ENCODE measurements around the gene MED27. TPM values are rescaled to one million over a fixed set of nuclear protein-coding genes. Genes with fewer than 3 reads are reported as not detected.

The MED27 gene
- total RNA-seq, 2 donors from 2014 or later: 29.8 to 37.0 TPM

DNA sequence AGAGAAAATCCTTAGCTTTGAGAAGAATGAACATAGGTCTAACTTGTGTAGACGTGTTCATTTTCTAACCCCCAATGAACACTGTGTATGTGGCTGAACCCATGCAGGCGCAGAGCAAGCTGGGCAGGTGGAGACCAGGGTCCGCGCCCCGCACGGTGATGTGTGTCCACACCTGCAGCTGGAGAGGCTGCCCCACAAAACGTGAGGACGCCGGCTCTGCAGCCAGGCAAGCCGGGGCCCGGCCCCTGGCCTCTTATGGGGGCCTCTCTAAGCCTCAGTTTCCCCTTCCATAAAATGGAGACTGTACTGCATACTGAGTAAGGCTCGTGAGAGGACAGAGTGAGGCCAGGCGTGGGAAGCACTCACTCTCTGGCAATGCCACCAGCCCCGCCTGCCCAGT is 215.1 kb downstream of the MED27 start:
- no peak for DNase-seq
- no peaks in the 10 kb centered on the region for H3K9me3 ChIP-seq (ENCODE audit: control insufficient read depth, low read length)
- peaks cover 16% of the 10 kb centered on the region for H3K4me1 Mint-ChIP-seq
- H3K4me3 ChIP-seq (ENCODE audit: low read length): no peak overlapping the region
- no peak overlapping the region for H3K27ac ChIP-seq (ENCODE audit: low read depth, low read length)
- H3K9me3 Mint-ChIP-seq: no peaks in the 10 kb centered on the region
- 95 to 97% methylated on average over 10 to 14 of the region's 14 CpGs for WGBS, 2 experiments (ENCODE audit: insufficient coverage in 1 of 2, insufficient read length in 1 of 2)
- H3K36me3 ChIP-seq (ENCODE audit: control insufficient read depth, insufficient read depth, low read length): peaks cover 17% of the 10 kb centered on the region
- peaks cover 28% of the 10 kb centered on the region for H3K36me3 Mint-ChIP-seq (ENCODE audit: low read depth)
- no peak overlapping the region for H3K9ac ChIP-seq (ENCODE audit: extremely low read depth, low read length, poor library complexity, severe bottlenecking)
- TF ChIP-seq, protein P1, sequence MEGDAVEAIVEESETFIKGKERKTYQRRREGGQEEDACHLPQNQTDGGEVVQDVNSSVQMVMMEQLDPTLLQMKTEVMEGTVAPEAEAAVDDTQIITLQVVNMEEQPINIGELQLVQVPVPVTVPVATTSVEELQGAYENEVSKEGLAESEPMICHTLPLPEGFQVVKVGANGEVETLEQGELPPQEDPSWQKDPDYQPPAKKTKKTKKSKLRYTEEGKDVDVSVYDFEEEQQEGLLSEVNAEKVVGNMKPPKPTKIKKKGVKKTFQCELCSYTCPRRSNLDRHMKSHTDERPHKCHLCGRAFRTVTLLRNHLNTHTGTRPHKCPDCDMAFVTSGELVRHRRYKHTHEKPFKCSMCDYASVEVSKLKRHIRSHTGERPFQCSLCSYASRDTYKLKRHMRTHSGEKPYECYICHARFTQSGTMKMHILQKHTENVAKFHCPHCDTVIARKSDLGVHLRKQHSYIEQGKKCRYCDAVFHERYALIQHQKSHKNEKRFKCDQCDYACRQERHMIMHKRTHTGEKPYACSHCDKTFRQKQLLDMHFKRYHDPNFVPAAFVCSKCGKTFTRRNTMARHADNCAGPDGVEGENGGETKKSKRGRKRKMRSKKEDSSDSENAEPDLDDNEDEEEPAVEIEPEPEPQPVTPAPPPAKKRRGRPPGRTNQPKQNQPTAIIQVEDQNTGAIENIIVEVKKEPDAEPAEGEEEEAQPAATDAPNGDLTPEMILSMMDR (conservative IDR thresholded peaks at IDR 0.05): no peak
- H3K27ac Mint-ChIP-seq: no peak overlapping the region
- peaks cover 15% of the 10 kb centered on the region for H3K4me1 ChIP-seq (ENCODE audit: control insufficient read depth, insufficient read depth, low read length)
- H3K27me3 Mint-ChIP-seq (ENCODE audit: insufficient read depth): no peaks in the 10 kb centered on the region
- H3K27me3 ChIP-seq (ENCODE audit: control insufficient read depth, insufficient read depth, low read length, poor library complexity, severe bottlenecking): no peaks in the 10 kb centered on the region
- H3K4me3 Mint-ChIP-seq: no peak overlapping the region

DNA sequence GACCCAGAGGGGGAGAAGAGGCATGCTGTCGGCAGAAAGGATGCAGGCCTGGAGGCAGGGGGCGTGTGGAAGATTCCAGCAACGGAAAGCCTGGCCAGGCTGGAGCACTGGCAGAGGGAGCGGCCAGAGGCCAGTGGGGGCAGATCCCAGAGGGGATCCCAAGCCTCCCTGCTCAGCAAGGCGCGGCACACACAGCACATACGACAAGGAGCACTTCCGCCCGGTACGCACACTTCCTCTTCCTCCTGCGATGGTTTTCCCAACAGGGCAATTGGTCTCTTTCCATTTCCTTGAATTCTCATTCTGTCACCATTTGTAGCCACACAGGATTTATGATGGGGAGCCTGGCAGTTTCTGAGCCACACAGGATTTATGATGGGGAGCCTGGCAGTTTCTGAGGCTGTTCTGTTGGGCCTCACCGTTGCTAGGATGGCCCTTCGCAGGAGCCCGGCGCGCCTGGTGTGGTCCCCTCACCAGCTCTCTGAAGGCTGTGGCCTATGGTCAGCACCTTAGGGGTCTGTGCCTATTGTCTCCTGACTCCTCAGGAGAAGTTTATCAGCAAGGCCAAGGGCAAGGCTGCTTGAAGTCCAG is 216.3 kb downstream of the MED27 start:
- no peak overlapping the region for H3K4me3 ChIP-seq (ENCODE audit: low read length)
- no peak overlapping the region for H3K4me3 Mint-ChIP-seq
- H3K9me3 ChIP-seq (ENCODE audit: control insufficient read depth, low read length): no peaks in the 10 kb centered on the region
- H3K36me3 ChIP-seq (ENCODE audit: control insufficient read depth, insufficient read depth, low read length): peaks cover 19% of the 10 kb centered on the region
- TF ChIP-seq, protein P1 (conservative IDR thresholded peaks at IDR 0.05): no peak
- peaks cover 6% of the 10 kb centered on the region for H3K4me1 ChIP-seq (ENCODE audit: control insufficient read depth, insufficient read depth, low read length)
- peaks cover 7% of the 10 kb centered on the region for H3K4me1 Mint-ChIP-seq
- no peaks in the 10 kb centered on the region for H3K9me3 Mint-ChIP-seq
- H3K9ac ChIP-seq (ENCODE audit: extremely low read depth, low read length, poor library complexity, severe bottlenecking): no peak overlapping the region
- peaks cover 33% of the 10 kb centered on the region for H3K36me3 Mint-ChIP-seq (ENCODE audit: low read depth)
- no peaks in the 10 kb centered on the region for H3K27me3 ChIP-seq (ENCODE audit: control insufficient read depth, insufficient read depth, low read length, poor library complexity, severe bottlenecking)
- WGBS, 2 experiments (ENCODE audit: insufficient coverage in 1 of 2, insufficient read length in 1 of 2): 86 to 91% methylated on average over 13 to 16 of the region's 16 CpGs
- DNase-seq: no peak
- no peak overlapping the region for H3K27ac Mint-ChIP-seq
- H3K27ac ChIP-seq (ENCODE audit: low read depth, low read length): no peak overlapping the region
- no peaks in the 10 kb centered on the region for H3K27me3 Mint-ChIP-seq (ENCODE audit: insufficient read depth)

DNA sequence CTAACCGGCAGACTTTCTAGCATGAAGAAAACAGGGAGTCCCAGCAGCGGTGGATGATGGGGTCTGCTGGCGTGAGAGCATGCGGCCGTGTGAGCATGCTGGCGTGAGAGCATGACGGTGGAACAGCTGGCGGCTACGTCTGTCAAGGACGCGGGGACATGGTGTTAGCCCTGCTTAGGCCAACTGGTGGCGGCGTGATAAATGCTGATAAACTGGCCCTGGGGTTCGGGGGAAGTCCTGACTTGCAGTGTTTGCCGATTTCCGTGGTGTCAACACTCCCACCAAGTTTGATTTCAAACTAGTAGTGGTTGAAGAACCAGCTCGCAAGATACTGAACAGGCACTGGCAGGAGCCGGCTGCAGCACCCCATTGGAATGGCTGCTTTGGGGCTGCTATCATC is 217.4 kb downstream of the MED27 start:
- no peaks in the 10 kb centered on the region for H3K9me3 Mint-ChIP-seq
- H3K36me3 Mint-ChIP-seq (ENCODE audit: low read depth): peaks cover 33% of the 10 kb centered on the region
- no peak overlapping the region for H3K4me3 ChIP-seq (ENCODE audit: low read length)
- H3K4me1 ChIP-seq (ENCODE audit: control insufficient read depth, insufficient read depth, low read length): peaks cover 6% of the 10 kb centered on the region
- H3K27me3 ChIP-seq (ENCODE audit: control insufficient read depth, insufficient read depth, low read length, poor library complexity, severe bottlenecking): no peaks in the 10 kb centered on the region
- no peak for DNase-seq
- H3K27me3 Mint-ChIP-seq (ENCODE audit: insufficient read depth): no peaks in the 10 kb centered on the region
- H3K9me3 ChIP-seq (ENCODE audit: control insufficient read depth, low read length): no peaks in the 10 kb centered on the region
- peaks cover 7% of the 10 kb centered on the region for H3K4me1 Mint-ChIP-seq
- TF ChIP-seq, protein P1 (conservative IDR thresholded peaks at IDR 0.05): no peak
- H3K9ac ChIP-seq (ENCODE audit: extremely low read depth, low read length, poor library complexity, severe bottlenecking): no peak overlapping the region
- WGBS, 2 experiments (ENCODE audit: insufficient coverage in 1 of 2, insufficient read length in 1 of 2): 88% methylated on average over 18 of the region's 18 CpGs
- H3K36me3 ChIP-seq (ENCODE audit: control insufficient read depth, insufficient read depth, low read length): peaks cover 19% of the 10 kb centered on the region
- H3K27ac Mint-ChIP-seq: no peak overlapping the region
- no peak overlapping the region for H3K4me3 Mint-ChIP-seq
- H3K27ac ChIP-seq (ENCODE audit: low read depth, low read length): no peak overlapping the region

Data from endodermal cell (in vitro differentiated cells).